GM10847 (cell line): ENCODE measurements around the gene WWC2.

Experiments
- POLR2A ChIP-seq: IDR thresholded peaks from 2 replicates; pipeline ENCODE4 v1.6.1; 2011; ENCODE audit not compliant: insufficient read length; ENCODE audit errors: extremely low read depth

WWC2 gene

GRCh38 chr4:183200453-183200852 is 101.4 kb downstream of the WWC2 start:
- TF ChIP-seq POLR2A, result no peak

- no peak for TF ChIP-seq POLR2A
Measured at GRCh38 chr4:183201331-183201730, 102.3 kb downstream of the WWC2 start.

DNA sequence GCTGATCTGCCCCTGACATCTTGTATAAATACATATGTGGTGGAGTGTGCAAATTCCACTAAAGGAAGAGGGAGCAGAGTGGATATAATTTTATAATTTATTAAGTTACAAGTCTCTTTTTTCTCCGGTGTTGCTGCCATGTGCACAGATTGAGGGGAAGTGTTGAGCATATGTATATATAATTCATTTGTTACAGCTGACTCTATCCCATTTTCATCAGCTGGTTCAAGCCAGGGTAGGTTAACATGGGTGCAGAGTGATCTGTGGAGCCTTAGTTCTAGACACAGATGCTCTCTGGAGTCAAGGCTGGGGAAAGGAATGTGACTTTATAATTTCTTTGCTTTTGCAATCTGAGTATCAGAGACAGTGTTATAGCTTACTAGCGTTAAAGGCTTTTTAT is 103.5 kb downstream of the WWC2 start:
- TF ChIP-seq POLR2A, result no peak

DNA sequence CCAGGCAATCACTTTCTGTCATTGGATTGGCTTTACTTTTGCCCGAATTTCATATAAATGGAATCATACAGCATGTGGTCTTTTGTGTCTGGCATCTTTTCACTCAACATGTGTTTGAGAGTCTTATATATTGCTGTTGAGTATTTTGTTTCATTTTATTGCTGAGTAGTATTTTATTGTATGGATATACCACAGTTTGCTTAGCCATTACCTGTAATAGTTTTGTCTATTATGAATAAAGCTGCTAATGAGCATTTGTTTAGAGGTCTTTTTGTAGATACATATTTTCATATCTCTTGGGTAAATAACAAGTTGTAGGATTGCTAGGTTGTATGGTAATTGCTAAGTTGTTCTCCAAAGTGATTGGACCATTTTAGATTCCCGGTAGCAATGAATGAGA is 105.7 kb downstream of the WWC2 start:
- TF ChIP-seq POLR2A, result no peak

DNA sequence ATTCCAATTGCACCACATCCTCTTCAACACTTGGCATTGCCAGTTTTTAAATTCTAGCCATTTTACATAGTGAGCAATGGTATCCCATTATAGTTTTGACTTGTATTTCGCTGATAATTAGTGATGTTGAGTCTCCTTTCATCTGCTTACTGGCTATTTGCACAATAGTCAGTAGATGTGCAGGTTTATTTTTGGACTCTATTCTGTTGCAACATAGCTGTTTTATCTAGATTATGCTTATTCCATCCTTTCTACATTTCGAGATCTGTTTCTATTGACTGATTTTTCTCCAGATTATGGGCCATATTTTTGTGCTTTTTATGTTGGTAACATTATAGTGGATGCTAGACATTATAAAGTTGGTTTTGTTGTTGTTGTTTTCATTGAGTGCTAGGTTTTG is 106.1 kb downstream of the WWC2 start:
- TF ChIP-seq POLR2A, result no peak

- TF ChIP-seq POLR2A, result no peak
Measured at GRCh38 chr4:183205709-183206108, 106.7 kb downstream of the WWC2 start.

- no peak for TF ChIP-seq POLR2A
Measured at GRCh38 chr4:183211533-183211932, 112.5 kb downstream of the WWC2 start.

DNA sequence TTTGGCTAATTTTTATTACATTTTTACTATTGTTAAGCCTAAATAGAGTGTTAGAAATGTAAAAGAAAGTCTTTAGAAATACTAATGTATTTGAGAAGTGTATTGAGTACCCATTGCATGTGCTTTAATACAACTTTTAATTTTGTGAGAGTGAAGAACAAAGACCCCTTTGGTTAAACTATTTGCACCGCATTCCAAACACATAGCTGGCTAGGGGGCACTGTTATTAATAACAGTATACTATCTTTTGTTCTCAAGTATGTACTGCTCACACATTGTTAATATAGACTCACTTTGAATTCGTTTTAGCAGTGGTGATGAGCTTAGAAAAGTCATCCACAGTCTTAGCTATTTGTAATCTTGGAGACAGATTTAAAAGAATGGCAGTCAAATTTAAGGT is 114.9 kb downstream of the WWC2 start:
- TF ChIP-seq POLR2A, result no peak

GRCh38 chr4:183214912-183215488 is 115.9 kb downstream of the WWC2 start:
- no peak for TF ChIP-seq POLR2A

DNA sequence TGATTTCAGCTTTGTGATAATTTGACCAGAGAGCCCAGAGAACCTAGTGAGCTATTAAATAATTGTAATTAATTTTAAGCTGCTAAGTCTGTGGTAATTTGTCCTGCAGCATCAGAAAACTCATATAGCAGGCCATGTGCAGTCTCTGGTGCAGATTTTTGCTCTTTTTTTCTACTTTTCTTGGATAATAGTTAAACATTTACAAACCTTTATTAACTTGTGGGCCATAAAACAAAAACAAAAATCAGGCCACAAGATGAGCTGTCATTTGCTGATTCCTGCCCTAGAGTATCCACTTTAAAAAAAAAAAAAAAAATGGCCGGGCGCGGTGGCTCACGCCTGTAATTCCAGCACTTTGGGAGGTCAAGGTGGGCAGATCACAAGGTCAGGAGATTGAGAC is 121.2 kb downstream of the WWC2 start:
- no peak for TF ChIP-seq POLR2A

GRCh38 chr4:183223053-183223452 is 124.0 kb downstream of the WWC2 start:
- TF ChIP-seq POLR2A, result no peak

DNA sequence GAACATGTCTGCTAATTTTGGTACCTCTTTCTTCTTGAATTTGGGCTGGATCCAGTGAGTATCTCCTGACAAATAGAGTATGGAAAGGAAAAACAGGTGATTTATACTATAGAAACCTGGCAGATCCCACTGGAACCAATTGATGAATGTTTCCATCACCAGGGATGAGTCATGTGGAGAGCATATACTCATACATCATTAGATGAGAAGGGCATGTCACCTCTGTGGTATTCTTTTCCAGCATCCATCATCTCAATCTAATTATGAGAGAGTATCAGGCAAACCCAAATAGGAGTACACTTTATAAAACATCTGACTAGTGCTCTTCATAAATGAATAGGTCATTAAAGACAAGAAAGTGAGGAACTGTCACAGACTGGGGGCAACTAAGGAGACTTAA is 130.3 kb downstream of the WWC2 start:
- no peak for TF ChIP-seq POLR2A

DNA sequence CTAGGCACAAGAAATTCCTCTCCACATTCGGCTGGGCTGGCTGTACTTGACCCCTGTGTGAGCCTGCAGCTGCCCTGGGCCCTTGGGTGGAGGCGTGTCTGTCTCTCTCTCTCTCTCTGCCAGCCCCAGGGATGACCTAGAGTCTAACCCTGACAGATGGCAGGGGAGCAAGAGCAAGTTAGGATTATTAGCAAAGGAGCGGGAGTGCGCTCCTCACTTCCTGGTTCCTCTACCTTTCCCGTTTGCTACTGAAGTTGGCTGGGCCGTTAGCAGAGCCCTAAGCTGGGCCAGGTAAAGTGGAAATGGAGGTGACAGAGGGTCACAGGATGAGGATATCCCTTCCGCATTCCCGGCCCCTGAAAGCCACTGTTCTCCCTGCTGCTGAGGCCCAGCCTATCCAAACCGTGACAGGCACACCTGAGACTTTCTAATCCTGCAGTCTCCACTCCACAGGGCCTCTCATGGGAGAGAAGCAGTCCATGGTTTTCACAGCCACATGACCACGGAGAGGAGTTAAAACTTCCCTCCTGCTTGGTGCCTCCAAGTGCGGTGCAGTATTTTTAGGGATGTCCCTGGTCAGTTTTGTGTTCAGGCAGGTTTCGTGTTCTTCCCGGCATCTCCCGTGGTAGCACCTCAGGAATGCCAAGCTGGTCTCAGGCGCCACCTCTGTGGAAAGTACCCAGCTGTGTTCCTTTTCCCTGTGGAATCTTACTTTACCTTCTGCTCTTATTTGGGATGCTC is 141.7 kb downstream of the WWC2 start:
- TF ChIP-seq POLR2A, result no peak

DNA sequence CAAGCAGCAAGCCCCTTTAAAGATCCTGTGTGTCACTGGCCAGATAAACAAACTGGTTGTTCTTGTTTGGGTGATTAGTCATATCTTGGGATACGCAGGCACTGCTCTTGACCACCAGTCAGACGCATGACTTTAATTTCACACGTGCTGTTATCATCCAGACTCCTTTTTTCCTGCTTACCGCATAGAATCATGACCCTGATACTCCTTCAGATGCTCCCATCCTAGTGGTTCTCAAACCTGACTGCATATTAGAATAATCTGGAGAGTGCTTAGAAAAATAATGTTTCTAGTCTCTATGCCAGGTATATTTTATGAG is 142.2 kb downstream of the WWC2 start:
- TF ChIP-seq POLR2A, result no peak

- no peak for TF ChIP-seq POLR2A
Measured at GRCh38 chr4:183241721-183242151, 142.7 kb downstream of the WWC2 start.

DNA sequence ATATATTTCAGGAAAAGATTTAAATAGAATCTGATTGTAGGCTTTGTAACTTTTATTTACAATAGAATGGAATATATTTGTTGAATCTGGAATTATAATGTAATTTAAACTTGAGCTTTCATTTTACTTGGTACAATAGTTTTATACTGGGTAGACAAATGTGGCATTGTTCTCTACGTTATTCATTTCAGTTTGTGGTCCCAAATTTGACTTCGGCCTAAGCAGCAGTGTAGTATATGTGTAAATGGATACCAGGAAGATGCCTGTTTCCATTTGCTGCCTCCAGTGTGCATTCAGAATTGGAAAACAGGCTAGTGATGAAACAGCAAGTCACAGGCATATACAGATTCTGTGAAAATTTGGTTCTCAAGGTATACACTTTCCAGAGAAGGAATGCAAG is 143.2 kb downstream of the WWC2 start:
- no peak for TF ChIP-seq POLR2A

- no peak for TF ChIP-seq POLR2A
Measured at GRCh38 chr4:183244019-183244418, 145.0 kb downstream of the WWC2 start.
